HG02798 (cell line): ENCODE results near the gene PIGK.

Source experiments
- ATAC-seq: cut with Tn5 transposase; IDR thresholded peaks from one replicate; pipeline ENCODE4 v1.9.1; 2021; ENCODE audit warnings: mild to moderate bottlenecking; ENCODE audit not compliant: unreplicated experiment, poor library complexity

PIGK gene

DNA sequence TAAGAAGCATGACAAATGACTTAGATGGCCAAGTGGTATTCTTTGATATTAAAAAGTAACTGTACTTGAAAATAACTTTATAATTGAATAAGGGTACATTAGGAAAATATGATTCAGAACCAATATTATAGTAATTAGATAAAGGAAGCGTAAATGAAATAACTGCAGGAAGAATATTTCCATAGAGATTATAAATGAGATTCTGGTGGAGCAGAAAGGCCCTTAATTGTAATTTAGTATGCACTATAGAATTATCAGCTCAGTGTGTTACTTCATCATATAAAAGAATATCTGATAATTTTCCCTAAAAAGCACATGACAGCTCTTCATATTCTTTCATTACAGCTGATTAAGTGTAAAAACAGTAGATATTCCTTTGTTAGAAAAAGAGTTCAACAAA is 171.7 kb downstream of the PIGK start:
- ATAC-seq, result no peak

- no peak for ATAC-seq
Observed at GRCh38 chr1:77044133-77044849, 174.9 kb downstream of the PIGK start.

- ATAC-seq, result no peak
Observed at GRCh38 chr1:77040826-77041225, 178.4 kb downstream of the PIGK start.

DNA sequence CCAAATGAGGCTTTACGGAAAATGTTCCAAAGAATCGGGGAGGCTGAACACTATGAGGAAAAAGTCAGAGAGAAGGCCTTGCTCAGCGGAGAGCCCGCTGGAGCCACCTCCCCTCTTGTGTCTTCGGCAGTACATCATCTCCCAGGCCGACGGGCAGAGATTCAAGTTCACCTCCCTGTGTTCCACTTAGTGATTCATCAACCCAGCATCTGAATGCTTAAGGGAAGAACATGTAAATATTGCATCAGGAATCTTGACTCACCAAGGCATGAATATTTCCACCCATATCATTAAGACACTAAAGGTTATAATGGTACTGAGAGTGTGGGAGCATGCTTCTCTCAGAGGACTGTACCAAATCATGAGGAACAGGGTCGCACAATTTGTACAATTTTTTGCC is 179.5 kb downstream of the PIGK start:
- no peak for ATAC-seq

DNA sequence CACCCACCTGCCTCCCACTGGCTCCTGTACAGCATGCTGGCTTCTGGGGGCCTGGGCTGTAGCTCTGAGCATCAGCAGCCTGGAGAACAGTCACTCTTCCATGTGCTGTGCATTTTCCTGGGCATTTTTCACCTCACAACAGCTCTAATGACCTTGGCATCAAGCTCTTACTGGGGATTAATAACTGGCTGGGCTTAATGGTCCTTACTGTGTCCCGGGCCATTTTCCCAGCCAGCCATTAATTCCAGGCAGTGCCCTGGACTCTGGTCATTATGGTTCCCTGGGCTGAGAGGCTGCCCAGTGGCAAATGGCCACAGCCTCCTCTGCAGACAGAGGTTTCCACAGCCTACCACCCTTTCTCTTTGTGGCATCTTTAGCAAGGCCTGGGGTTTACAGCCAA is 180.1 kb downstream of the PIGK start:
- ATAC-seq, result no peak
